ENCODE data around the gene KLRD1. TPM values are rescaled to one million over a fixed set of nuclear protein-coding genes. Genes with fewer than 3 reads are reported as not detected.

KLRD1 gene
- polyA plus RNA-seq, 2 donors = 0.16 to 0.46 TPM

GRCh38 chr12:10358131-10358530 lies 50.5 kb downstream of the KLRD1 start:
- Histone ChIP-seq H3K4me3 (ENCODE audit: low read depth in 1 of 2, low read length in 2 of 2) (no peak overlapping the region), H3K36me3 (ENCODE audit: control insufficient read depth in 2 of 2, insufficient read depth in 2 of 2, low read length in 1 of 2) (no peaks in the 10 kb centered on the region), H3K4me1 (ENCODE audit: control insufficient read depth in 2 of 2, insufficient read depth in 2 of 2, low read length in 1 of 2) (no peaks in the 10 kb centered on the region), H3K27ac (ENCODE audit: low read depth in 2 of 2, low read length in 1 of 2) (no peak overlapping the region), H3K27me3 (ENCODE audit: control insufficient read depth in 1 of 2, insufficient read depth in 2 of 2, low read length in 2 of 2) (no peaks in the 10 kb centered on the region), H3K9me3 (ENCODE audit: control insufficient read depth in 2 of 2, insufficient read depth in 1 of 2, low read depth in 1 of 2, low read length in 1 of 2) (no peaks in the 10 kb centered on the region)
- 77% methylated on average over 5 of the region's 5 CpGs for WGBS, 2 donors

- H3K27me3 ChIP-seq (ENCODE audit: control insufficient read depth in 1 of 2, insufficient read depth in 2 of 2, low read length in 2 of 2) = no peaks in the 10 kb centered on the region
- H3K4me3 ChIP-seq (ENCODE audit: low read depth in 1 of 2, low read length in 2 of 2) = no peak overlapping the region
- WGBS, 2 donors = 77 to 96% methylated on average over 1 of the region's 1 CpG
- peaks cover 0 to 2% of the 10 kb centered on the region in 2 donors for H3K4me1 ChIP-seq (ENCODE audit: control insufficient read depth in 2 of 2, insufficient read depth in 2 of 2, low read length in 1 of 2)
- no peaks in the 10 kb centered on the region for H3K36me3 ChIP-seq (ENCODE audit: control insufficient read depth in 2 of 2, insufficient read depth in 2 of 2, low read length in 1 of 2)
- no peak overlapping the region for H3K27ac ChIP-seq (ENCODE audit: low read depth in 2 of 2, low read length in 1 of 2)
- no peaks in the 10 kb centered on the region for H3K9me3 ChIP-seq (ENCODE audit: control insufficient read depth in 2 of 2, insufficient read depth in 1 of 2, low read depth in 1 of 2, low read length in 1 of 2)
Measured at GRCh38 chr12:10358969-10359368, 51.3 kb downstream of the KLRD1 start.

GRCh38 chr12:10361084-10361483 lies 53.4 kb downstream of the KLRD1 start:
- Histone ChIP-seq H3K36me3 (ENCODE audit: control insufficient read depth in 2 of 2, insufficient read depth in 2 of 2, low read length in 1 of 2) (no peaks in the 10 kb centered on the region), H3K4me3 (ENCODE audit: low read depth in 1 of 2, low read length in 2 of 2) (no peak overlapping the region), H3K4me1 (ENCODE audit: control insufficient read depth in 2 of 2, insufficient read depth in 2 of 2, low read length in 1 of 2) (peaks cover 0 to 5% of the 10 kb centered on the region in 2 donors), H3K27ac (ENCODE audit: low read depth in 2 of 2, low read length in 1 of 2) (peak overlapping the region; percentile 49 to 75), H3K27me3 (ENCODE audit: control insufficient read depth in 1 of 2, insufficient read depth in 2 of 2, low read length in 2 of 2) (no peaks in the 10 kb centered on the region), H3K9me3 (ENCODE audit: control insufficient read depth in 2 of 2, insufficient read depth in 1 of 2, low read depth in 1 of 2, low read length in 1 of 2) (no peaks in the 10 kb centered on the region)
- WGBS, 2 donors = 48 to 65% methylated on average over 4 of the region's 4 CpGs

GRCh38 chr12:10361622-10362021 lies 54.0 kb downstream of the KLRD1 start:
- H3K4me3 ChIP-seq (ENCODE audit: low read depth in 1 of 2, low read length in 2 of 2) = no peak overlapping the region
- H3K27ac ChIP-seq (ENCODE audit: low read depth in 2 of 2, low read length in 1 of 2) = peak overlapping the region; percentile 49 to 75
- WGBS, 2 donors = 46 to 49% methylated on average over 4 of the region's 4 CpGs
- no peaks in the 10 kb centered on the region for H3K27me3 ChIP-seq (ENCODE audit: control insufficient read depth in 1 of 2, insufficient read depth in 2 of 2, low read length in 2 of 2)
- no peaks in the 10 kb centered on the region for H3K36me3 ChIP-seq (ENCODE audit: control insufficient read depth in 2 of 2, insufficient read depth in 2 of 2, low read length in 1 of 2)
- H3K4me1 ChIP-seq (ENCODE audit: control insufficient read depth in 2 of 2, insufficient read depth in 2 of 2, low read length in 1 of 2) = peaks cover 0 to 5% of the 10 kb centered on the region in 2 donors
- H3K9me3 ChIP-seq (ENCODE audit: control insufficient read depth in 2 of 2, insufficient read depth in 1 of 2, low read depth in 1 of 2, low read length in 1 of 2) = no peaks in the 10 kb centered on the region

GRCh38 chr12:10362325-10362724 lies 54.7 kb downstream of the KLRD1 start:
- Histone ChIP-seq H3K9me3 (ENCODE audit: control insufficient read depth in 2 of 2, insufficient read depth in 1 of 2, low read depth in 1 of 2, low read length in 1 of 2) (no peaks in the 10 kb centered on the region), H3K27ac (ENCODE audit: low read depth in 2 of 2, low read length in 1 of 2) (peak overlapping the region; percentile 89 to 96), H3K4me3 (ENCODE audit: low read depth in 1 of 2, low read length in 2 of 2) (peak overlapping the region in 1 of 2 donors; percentile 16), H3K27me3 (ENCODE audit: control insufficient read depth in 1 of 2, insufficient read depth in 2 of 2, low read length in 2 of 2) (no peaks in the 10 kb centered on the region), H3K4me1 (ENCODE audit: control insufficient read depth in 2 of 2, insufficient read depth in 2 of 2, low read length in 1 of 2) (peaks cover 0 to 5% of the 10 kb centered on the region in 2 donors), H3K36me3 (ENCODE audit: control insufficient read depth in 2 of 2, insufficient read depth in 2 of 2, low read length in 1 of 2) (no peaks in the 10 kb centered on the region)
- 37 to 39% methylated on average over 3 of the region's 3 CpGs for WGBS, 2 donors

- H3K36me3 ChIP-seq (ENCODE audit: control insufficient read depth in 2 of 2, insufficient read depth in 2 of 2, low read length in 1 of 2) = no peaks in the 10 kb centered on the region
- peak overlapping the region in 1 of 2 donors; percentile 68 for H3K4me3 ChIP-seq (ENCODE audit: low read depth in 1 of 2, low read length in 2 of 2)
- H3K9me3 ChIP-seq (ENCODE audit: control insufficient read depth in 2 of 2, insufficient read depth in 1 of 2, low read depth in 1 of 2, low read length in 1 of 2) = no peaks in the 10 kb centered on the region
- WGBS, 2 donors = 36 to 39% methylated on average over 9 of the region's 9 CpGs
- peaks cover 0 to 5% of the 10 kb centered on the region in 2 donors for H3K4me1 ChIP-seq (ENCODE audit: control insufficient read depth in 2 of 2, insufficient read depth in 2 of 2, low read length in 1 of 2)
- H3K27ac ChIP-seq (ENCODE audit: low read depth in 2 of 2, low read length in 1 of 2) = peak overlapping the region; percentile 96
- no peaks in the 10 kb centered on the region for H3K27me3 ChIP-seq (ENCODE audit: control insufficient read depth in 1 of 2, insufficient read depth in 2 of 2, low read length in 2 of 2)
Measured at GRCh38 chr12:10362828-10363657, 55.4 kb downstream of the KLRD1 start.

- WGBS, 2 donors = 44 to 52% methylated on average over 5 of the region's 5 CpGs
- H3K4me3 ChIP-seq (ENCODE audit: low read depth in 1 of 2, low read length in 2 of 2) = peak overlapping the region; percentile 51 to 68
- H3K9me3 ChIP-seq (ENCODE audit: control insufficient read depth in 2 of 2, insufficient read depth in 1 of 2, low read depth in 1 of 2, low read length in 1 of 2) = no peaks in the 10 kb centered on the region
- H3K27ac ChIP-seq (ENCODE audit: low read depth in 2 of 2, low read length in 1 of 2) = peak overlapping the region; percentile 96
- no peaks in the 10 kb centered on the region for H3K27me3 ChIP-seq (ENCODE audit: control insufficient read depth in 1 of 2, insufficient read depth in 2 of 2, low read length in 2 of 2)
- peaks cover 0 to 5% of the 10 kb centered on the region in 2 donors for H3K4me1 ChIP-seq (ENCODE audit: control insufficient read depth in 2 of 2, insufficient read depth in 2 of 2, low read length in 1 of 2)
- H3K36me3 ChIP-seq (ENCODE audit: control insufficient read depth in 2 of 2, insufficient read depth in 2 of 2, low read length in 1 of 2) = no peaks in the 10 kb centered on the region
Measured at GRCh38 chr12:10363658-10363913, 55.9 kb downstream of the KLRD1 start.

- Histone ChIP-seq H3K4me3 (ENCODE audit: low read depth in 1 of 2, low read length in 2 of 2) (peak overlapping the region; percentile 51 to 68), H3K36me3 (ENCODE audit: control insufficient read depth in 2 of 2, insufficient read depth in 2 of 2, low read length in 1 of 2) (no peaks in the 10 kb centered on the region), H3K27ac (ENCODE audit: low read depth in 2 of 2, low read length in 1 of 2) (peak overlapping the region; percentile 96), H3K4me1 (ENCODE audit: control insufficient read depth in 2 of 2, insufficient read depth in 2 of 2, low read length in 1 of 2) (peaks cover 0 to 5% of the 10 kb centered on the region in 2 donors), H3K9me3 (ENCODE audit: control insufficient read depth in 2 of 2, insufficient read depth in 1 of 2, low read depth in 1 of 2, low read length in 1 of 2) (no peaks in the 10 kb centered on the region), H3K27me3 (ENCODE audit: control insufficient read depth in 1 of 2, insufficient read depth in 2 of 2, low read length in 2 of 2) (no peaks in the 10 kb centered on the region)
- WGBS, 2 donors = 13 to 14% methylated on average over 19 of the region's 19 CpGs
Measured at GRCh38 chr12:10363914-10364814, 56.5 kb downstream of the KLRD1 start.

GRCh38 chr12:10364815-10365622 lies 57.3 kb downstream of the KLRD1 start:
- Histone ChIP-seq H3K9me3 (ENCODE audit: control insufficient read depth in 2 of 2, insufficient read depth in 1 of 2, low read depth in 1 of 2, low read length in 1 of 2) (no peaks in the 10 kb centered on the region), H3K36me3 (ENCODE audit: control insufficient read depth in 2 of 2, insufficient read depth in 2 of 2, low read length in 1 of 2) (no peaks in the 10 kb centered on the region), H3K27ac (ENCODE audit: low read depth in 2 of 2, low read length in 1 of 2) (peak overlapping the region; percentile 96), H3K4me1 (ENCODE audit: control insufficient read depth in 2 of 2, insufficient read depth in 2 of 2, low read length in 1 of 2) (peaks cover 0 to 5% of the 10 kb centered on the region in 2 donors), H3K4me3 (ENCODE audit: low read depth in 1 of 2, low read length in 2 of 2) (peak overlapping the region; percentile 51 to 68), H3K27me3 (ENCODE audit: control insufficient read depth in 1 of 2, insufficient read depth in 2 of 2, low read length in 2 of 2) (no peaks in the 10 kb centered on the region)
- WGBS, 2 donors = 1% methylated on average over 15 of the region's 15 CpGs
